ENCODE data around the gene AGMO.

DNA sequence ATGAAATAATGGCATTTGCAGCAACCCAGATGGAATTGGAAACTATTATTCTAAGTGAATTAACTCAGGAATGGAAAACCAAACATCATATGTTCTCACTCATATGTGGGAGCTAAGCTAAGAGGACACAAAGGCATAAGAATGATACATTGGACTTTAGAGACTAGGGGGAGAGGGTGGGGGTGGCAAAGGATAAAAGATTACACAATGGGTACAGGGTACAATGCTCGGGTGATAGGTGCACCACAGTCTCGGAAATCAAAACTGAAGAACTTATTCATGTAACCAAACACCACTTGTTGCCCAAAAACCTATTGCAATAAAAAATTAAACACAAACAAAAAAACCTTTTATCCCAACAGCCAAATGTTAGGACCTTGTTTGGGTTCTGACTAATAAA is 17.8 kb downstream of the AGMO start:
- TF ChIP-seq, protein P1, sequence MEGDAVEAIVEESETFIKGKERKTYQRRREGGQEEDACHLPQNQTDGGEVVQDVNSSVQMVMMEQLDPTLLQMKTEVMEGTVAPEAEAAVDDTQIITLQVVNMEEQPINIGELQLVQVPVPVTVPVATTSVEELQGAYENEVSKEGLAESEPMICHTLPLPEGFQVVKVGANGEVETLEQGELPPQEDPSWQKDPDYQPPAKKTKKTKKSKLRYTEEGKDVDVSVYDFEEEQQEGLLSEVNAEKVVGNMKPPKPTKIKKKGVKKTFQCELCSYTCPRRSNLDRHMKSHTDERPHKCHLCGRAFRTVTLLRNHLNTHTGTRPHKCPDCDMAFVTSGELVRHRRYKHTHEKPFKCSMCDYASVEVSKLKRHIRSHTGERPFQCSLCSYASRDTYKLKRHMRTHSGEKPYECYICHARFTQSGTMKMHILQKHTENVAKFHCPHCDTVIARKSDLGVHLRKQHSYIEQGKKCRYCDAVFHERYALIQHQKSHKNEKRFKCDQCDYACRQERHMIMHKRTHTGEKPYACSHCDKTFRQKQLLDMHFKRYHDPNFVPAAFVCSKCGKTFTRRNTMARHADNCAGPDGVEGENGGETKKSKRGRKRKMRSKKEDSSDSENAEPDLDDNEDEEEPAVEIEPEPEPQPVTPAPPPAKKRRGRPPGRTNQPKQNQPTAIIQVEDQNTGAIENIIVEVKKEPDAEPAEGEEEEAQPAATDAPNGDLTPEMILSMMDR (IDR thresholded peaks at IDR 0.05): no peak
- TF ChIP-seq, protein P2, sequence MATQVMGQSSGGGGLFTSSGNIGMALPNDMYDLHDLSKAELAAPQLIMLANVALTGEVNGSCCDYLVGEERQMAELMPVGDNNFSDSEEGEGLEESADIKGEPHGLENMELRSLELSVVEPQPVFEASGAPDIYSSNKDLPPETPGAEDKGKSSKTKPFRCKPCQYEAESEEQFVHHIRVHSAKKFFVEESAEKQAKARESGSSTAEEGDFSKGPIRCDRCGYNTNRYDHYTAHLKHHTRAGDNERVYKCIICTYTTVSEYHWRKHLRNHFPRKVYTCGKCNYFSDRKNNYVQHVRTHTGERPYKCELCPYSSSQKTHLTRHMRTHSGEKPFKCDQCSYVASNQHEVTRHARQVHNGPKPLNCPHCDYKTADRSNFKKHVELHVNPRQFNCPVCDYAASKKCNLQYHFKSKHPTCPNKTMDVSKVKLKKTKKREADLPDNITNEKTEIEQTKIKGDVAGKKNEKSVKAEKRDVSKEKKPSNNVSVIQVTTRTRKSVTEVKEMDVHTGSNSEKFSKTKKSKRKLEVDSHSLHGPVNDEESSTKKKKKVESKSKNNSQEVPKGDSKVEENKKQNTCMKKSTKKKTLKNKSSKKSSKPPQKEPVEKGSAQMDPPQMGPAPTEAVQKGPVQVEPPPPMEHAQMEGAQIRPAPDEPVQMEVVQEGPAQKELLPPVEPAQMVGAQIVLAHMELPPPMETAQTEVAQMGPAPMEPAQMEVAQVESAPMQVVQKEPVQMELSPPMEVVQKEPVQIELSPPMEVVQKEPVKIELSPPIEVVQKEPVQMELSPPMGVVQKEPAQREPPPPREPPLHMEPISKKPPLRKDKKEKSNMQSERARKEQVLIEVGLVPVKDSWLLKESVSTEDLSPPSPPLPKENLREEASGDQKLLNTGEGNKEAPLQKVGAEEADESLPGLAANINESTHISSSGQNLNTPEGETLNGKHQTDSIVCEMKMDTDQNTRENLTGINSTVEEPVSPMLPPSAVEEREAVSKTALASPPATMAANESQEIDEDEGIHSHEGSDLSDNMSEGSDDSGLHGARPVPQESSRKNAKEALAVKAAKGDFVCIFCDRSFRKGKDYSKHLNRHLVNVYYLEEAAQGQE (IDR thresholded peaks at IDR 0.05; ENCODE audit: insufficient read depth in 1 of 2, low read depth in 2 of 2, low read length in 1 of 2): no peak

Data from Panc1 (cell line).